Liver (tissue), 9 donors: ENCODE data around the gene SARM1. TPM values are rescaled to one million over a fixed set of nuclear protein-coding genes. Genes with fewer than 3 reads are reported as not detected.

Experiments used
- DNase-seq: peaks from one replicate; pipeline ENCODE4 v3.0.0-alpha.2; 2017; ENCODE audit warnings: low spot score
- H3K27ac ChIP-seq, 2 donors: one replicate each; pipeline ENCODE4 v1.7.0; 2013; ENCODE audit warnings: inconsistent platforms in 2 of 2, low read length in 2 of 2, control low read depth in 1 of 2, low read depth in 1 of 2, mild to moderate bottlenecking in 1 of 2
- H3K27me3 ChIP-seq, 4 donors: one replicate each; pipeline versions ENCODE4 v1.6.1 to v1.7.0; 2013; ENCODE audit warnings: low read length in 3 of 4, inconsistent platforms in 1 of 4, mild to moderate bottlenecking in 1 of 4, moderate library complexity in 1 of 4; ENCODE audit not compliant: control insufficient read depth in 4 of 4, insufficient read depth in 4 of 4
- H3K36me3 ChIP-seq, 4 donors: one replicate each; pipeline versions ENCODE4 v1.6.1 to v1.7.0; 2013; ENCODE audit warnings: low read length in 3 of 4, mild to moderate bottlenecking in 3 of 4, low read depth in 1 of 4, moderate library complexity in 1 of 4; ENCODE audit not compliant: control insufficient read depth in 4 of 4, insufficient read depth in 3 of 4
- H3K4me1 ChIP-seq, 4 donors: one replicate each; pipeline versions ENCODE4 v1.6.1 to v1.7.0; 2013; ENCODE audit warnings: low read length in 3 of 4, mild to moderate bottlenecking in 3 of 4, moderate library complexity in 1 of 4; ENCODE audit not compliant: control insufficient read depth in 4 of 4, insufficient read depth in 4 of 4
- H3K4me3 ChIP-seq, 3 donors: one replicate each; pipeline versions ENCODE4 v1.6.1 to v1.7.0; 2013; ENCODE audit warnings: low read length in 3 of 3, control low read depth in 1 of 3, low read depth in 1 of 3, mild to moderate bottlenecking in 1 of 3
- H3K9ac ChIP-seq, 2 donors: one replicate each; pipeline ENCODE4 v1.7.0; 2013; ENCODE audit warnings: low read length in 2 of 2, mild to moderate bottlenecking in 2 of 2, moderate library complexity in 2 of 2, control low read depth in 1 of 2, low read depth in 1 of 2
- H3K9me3 ChIP-seq, 4 donors: one replicate each; pipeline versions ENCODE4 v1.6.1 to v1.7.0; 2013; ENCODE audit warnings: low read length in 3 of 4; ENCODE audit not compliant: control insufficient read depth in 4 of 4
- EGR1 ChIP-seq, 2 donors: IDR thresholded peaks; 2 replicates each; pipeline ENCODE4 v1.6.1; 2016 to 2018; ENCODE audit warnings: antibody characterized with exemption in 2 of 2, low read depth in 2 of 2
- FOXA1 ChIP-seq: IDR thresholded peaks from 2 replicates; pipeline ENCODE4 v1.6.1; 2016; ENCODE audit warnings: antibody characterized with exemption
- FOXA2 ChIP-seq: IDR thresholded peaks from 2 replicates; pipeline ENCODE4 v1.6.1; 2016; ENCODE audit warnings: antibody characterized with exemption
- HNF4A ChIP-seq, 2 donors: conservative IDR thresholded peaks; 2 replicates each; pipeline ENCODE4 v1.6.1; 2016; ENCODE audit warnings: antibody characterized with exemption in 2 of 2, mild to moderate bottlenecking in 2 of 2
- JUND ChIP-seq, 2 donors: IDR thresholded peaks; 2 replicates each; pipeline ENCODE4 v1.6.1; 2016; ENCODE audit warnings: antibody characterized with exemption in 2 of 2
- NR2F2 ChIP-seq: IDR thresholded peaks from 2 replicates; pipeline ENCODE4 v1.6.1; 2016; ENCODE audit warnings: antibody characterized with exemption
- RAD21 ChIP-seq, 2 donors: IDR thresholded peaks; 2 replicates each; pipeline ENCODE4 v1.6.1; 2016; ENCODE audit warnings: antibody characterized with exemption in 2 of 2, mild to moderate bottlenecking in 2 of 2
- RXRA ChIP-seq, 2 donors: IDR thresholded peaks; 2 replicates each; pipeline ENCODE4 v1.6.1; 2017 to 2018; ENCODE audit warnings: antibody characterized with exemption in 2 of 2, mild to moderate bottlenecking in 1 of 2
- SP1 ChIP-seq: IDR thresholded peaks from 2 replicates; pipeline ENCODE4 v1.6.1; 2018; ENCODE audit warnings: antibody characterized with exemption, mild to moderate bottlenecking
- TAF1 ChIP-seq: conservative IDR thresholded peaks from 2 replicates; pipeline ENCODE4 v1.6.1; 2016; ENCODE audit warnings: antibody characterized with exemption, mild to moderate bottlenecking
- YY1 ChIP-seq: IDR thresholded peaks from 2 replicates; pipeline ENCODE4 v1.6.1; 2016; ENCODE audit warnings: antibody characterized with exemption, mild to moderate bottlenecking
- WGBS: extraction: QIAGEN DNeasy Blood & Tissue Kit; methylation state at CpG from one replicate; pipeline ENCODE4 v1.1.7; 2013; 5-methylcytosine and 5-hydroxymethylcytosine counted together
- polyA plus RNA-seq, 2 donors: library from polyadenylated mRNA; stranded (reverse) in 1 of 2; unstranded in 1 of 2; fragments of 200-250 nt in 1 of 2; fragments of >200 nt in 1 of 2; fragmentation: Nextera tagmentation in 1 of 2; extraction: Ambion mirVana in 1 of 2; gene quantifications; one replicate each; pipeline versions ENCODE4 v1.2.1 to v1.2.3, GENCODE V29; 2013 to 2015
- total RNA-seq, 2 donors: library from RNA; depleted of rRNA; stranded (reverse); fragments of >200 nt; gene quantifications; one replicate each; pipeline ENCODE4 v1.2.3, GENCODE V29; 2014
- TF ChIP-seq, protein P1 (sequence below): IDR thresholded peaks from 2 replicates; pipeline ENCODE4 v1.6.1; 2016; ENCODE audit warnings: antibody characterized with exemption
- TF ChIP-seq, protein P2 (sequence below): IDR thresholded peaks from 2 replicates; pipeline ENCODE4 v1.6.1; 2016; ENCODE audit warnings: antibody characterized with exemption
- TF ChIP-seq, protein P3 (sequence below): fragments of 150-350 bp; IDR thresholded peaks from 2 replicates; pipeline ENCODE4 v1.5.1; 2017; ENCODE audit warnings: improper control_type of control experiment, low read depth, low read length; ENCODE audit not compliant: missing input control
- TF ChIP-seq, protein P4 (sequence below): IDR thresholded peaks from 2 replicates; pipeline ENCODE4 v1.6.1; 2016; ENCODE audit warnings: antibody characterized with exemption
- TF ChIP-seq, protein P5 (sequence below): IDR thresholded peaks from 2 replicates; pipeline ENCODE4 v1.6.1; 2016; ENCODE audit warnings: antibody characterized with exemption, mild to moderate bottlenecking
- donor health status: healthy.
- donor health status: healthy.
- donor health status: healthy.
- donor health status: healthy.
- donor health status: healthy.

SARM1 gene
- total and polyA plus RNA-seq, 4 donors = 2.4 to 5.4 (median 5.1) TPM

DNA sequence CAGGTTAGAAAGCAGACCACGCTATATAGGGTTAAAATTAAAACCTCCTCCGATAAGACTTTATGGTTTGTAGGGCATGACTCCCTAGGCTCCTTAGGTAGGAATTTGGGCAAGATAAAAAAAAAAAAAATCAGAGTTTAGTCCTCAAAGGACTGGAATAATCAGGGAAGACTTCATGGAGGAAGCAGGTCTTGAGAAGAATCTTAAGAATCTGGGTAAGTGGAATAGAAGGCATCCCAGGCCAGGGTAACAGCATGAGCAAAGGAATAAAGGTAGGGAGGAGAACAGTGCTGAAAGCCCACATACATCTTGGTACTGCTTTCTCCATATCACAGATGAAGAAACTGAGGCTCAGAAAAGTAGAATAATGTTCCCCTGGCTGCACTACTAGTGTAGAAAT is 19.1 kb downstream of the SARM1 start:
- TF ChIP-seq EGR1 (IDR thresholded peaks at IDR 0.05; ENCODE audit: low read depth in 2 of 2) (no peak), SP1 (no peak), HNF4A (conservative IDR thresholded peaks at IDR 0.05) (no peak), RXRA (IDR thresholded peaks at IDR 0.05) (no peak), FOXA2 (no peak), NR2F2 (no peak), RAD21 (IDR thresholded peaks at IDR 0.05) (no peak), FOXA1 (no peak)
- TF ChIP-seq, protein P1, sequence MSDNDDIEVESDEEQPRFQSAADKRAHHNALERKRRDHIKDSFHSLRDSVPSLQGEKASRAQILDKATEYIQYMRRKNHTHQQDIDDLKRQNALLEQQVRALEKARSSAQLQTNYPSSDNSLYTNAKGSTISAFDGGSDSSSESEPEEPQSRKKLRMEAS = no peak
- TF ChIP-seq, protein P2, sequence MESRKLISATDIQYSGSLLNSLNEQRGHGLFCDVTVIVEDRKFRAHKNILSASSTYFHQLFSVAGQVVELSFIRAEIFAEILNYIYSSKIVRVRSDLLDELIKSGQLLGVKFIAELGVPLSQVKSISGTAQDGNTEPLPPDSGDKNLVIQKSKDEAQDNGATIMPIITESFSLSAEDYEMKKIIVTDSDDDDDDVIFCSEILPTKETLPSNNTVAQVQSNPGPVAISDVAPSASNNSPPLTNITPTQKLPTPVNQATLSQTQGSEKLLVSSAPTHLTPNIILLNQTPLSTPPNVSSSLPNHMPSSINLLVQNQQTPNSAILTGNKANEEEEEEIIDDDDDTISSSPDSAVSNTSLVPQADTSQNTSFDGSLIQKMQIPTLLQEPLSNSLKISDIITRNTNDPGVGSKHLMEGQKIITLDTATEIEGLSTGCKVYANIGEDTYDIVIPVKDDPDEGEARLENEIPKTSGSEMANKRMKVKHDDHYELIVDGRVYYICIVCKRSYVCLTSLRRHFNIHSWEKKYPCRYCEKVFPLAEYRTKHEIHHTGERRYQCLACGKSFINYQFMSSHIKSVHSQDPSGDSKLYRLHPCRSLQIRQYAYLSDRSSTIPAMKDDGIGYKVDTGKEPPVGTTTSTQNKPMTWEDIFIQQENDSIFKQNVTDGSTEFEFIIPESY = no peak
- TF ChIP-seq, protein P3, sequence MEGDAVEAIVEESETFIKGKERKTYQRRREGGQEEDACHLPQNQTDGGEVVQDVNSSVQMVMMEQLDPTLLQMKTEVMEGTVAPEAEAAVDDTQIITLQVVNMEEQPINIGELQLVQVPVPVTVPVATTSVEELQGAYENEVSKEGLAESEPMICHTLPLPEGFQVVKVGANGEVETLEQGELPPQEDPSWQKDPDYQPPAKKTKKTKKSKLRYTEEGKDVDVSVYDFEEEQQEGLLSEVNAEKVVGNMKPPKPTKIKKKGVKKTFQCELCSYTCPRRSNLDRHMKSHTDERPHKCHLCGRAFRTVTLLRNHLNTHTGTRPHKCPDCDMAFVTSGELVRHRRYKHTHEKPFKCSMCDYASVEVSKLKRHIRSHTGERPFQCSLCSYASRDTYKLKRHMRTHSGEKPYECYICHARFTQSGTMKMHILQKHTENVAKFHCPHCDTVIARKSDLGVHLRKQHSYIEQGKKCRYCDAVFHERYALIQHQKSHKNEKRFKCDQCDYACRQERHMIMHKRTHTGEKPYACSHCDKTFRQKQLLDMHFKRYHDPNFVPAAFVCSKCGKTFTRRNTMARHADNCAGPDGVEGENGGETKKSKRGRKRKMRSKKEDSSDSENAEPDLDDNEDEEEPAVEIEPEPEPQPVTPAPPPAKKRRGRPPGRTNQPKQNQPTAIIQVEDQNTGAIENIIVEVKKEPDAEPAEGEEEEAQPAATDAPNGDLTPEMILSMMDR = no peak
- TF ChIP-seq, protein P4, sequence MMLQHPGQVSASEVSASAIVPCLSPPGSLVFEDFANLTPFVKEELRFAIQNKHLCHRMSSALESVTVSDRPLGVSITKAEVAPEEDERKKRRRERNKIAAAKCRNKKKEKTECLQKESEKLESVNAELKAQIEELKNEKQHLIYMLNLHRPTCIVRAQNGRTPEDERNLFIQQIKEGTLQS = no peak
- TF ChIP-seq, protein P5, sequence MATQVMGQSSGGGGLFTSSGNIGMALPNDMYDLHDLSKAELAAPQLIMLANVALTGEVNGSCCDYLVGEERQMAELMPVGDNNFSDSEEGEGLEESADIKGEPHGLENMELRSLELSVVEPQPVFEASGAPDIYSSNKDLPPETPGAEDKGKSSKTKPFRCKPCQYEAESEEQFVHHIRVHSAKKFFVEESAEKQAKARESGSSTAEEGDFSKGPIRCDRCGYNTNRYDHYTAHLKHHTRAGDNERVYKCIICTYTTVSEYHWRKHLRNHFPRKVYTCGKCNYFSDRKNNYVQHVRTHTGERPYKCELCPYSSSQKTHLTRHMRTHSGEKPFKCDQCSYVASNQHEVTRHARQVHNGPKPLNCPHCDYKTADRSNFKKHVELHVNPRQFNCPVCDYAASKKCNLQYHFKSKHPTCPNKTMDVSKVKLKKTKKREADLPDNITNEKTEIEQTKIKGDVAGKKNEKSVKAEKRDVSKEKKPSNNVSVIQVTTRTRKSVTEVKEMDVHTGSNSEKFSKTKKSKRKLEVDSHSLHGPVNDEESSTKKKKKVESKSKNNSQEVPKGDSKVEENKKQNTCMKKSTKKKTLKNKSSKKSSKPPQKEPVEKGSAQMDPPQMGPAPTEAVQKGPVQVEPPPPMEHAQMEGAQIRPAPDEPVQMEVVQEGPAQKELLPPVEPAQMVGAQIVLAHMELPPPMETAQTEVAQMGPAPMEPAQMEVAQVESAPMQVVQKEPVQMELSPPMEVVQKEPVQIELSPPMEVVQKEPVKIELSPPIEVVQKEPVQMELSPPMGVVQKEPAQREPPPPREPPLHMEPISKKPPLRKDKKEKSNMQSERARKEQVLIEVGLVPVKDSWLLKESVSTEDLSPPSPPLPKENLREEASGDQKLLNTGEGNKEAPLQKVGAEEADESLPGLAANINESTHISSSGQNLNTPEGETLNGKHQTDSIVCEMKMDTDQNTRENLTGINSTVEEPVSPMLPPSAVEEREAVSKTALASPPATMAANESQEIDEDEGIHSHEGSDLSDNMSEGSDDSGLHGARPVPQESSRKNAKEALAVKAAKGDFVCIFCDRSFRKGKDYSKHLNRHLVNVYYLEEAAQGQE = no peak
- Histone ChIP-seq H3K27ac (no peak overlapping the region), H3K9ac (no peak overlapping the region), H3K27me3 (no peaks in the 10 kb centered on the region), H3K4me3 (no peak overlapping the region), H3K4me1 (no peaks in the 10 kb centered on the region), H3K36me3 (peaks cover 2 to 19% (median 5%) of the 10 kb centered on the region in 4 donors), H3K9me3 (no peaks in the 10 kb centered on the region)
- WGBS = 98% methylated on average over 2 of the region's 2 CpGs
- no peak for DNase-seq

DNA sequence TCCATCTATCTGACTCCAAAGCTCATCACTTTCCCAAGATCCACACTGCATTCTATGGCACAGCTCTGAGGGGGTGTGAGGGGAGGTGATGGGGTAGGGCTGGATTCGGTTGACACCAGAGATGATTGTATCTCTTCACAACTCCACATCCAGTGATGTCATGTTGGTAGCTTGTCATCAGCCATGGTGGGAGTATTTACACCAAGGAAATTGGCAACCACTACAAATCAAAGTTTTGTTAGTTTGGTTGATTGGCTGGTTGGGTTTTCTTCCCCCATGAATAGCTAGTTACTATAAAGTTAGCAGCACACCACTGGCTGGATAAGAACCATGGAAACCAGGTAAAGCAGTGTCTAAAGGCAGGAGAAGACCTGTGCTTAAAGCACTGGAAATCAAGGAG is 19.5 kb downstream of the SARM1 start:
- Histone ChIP-seq H3K9ac (no peak overlapping the region), H3K9me3 (no peaks in the 10 kb centered on the region), H3K4me1 (no peaks in the 10 kb centered on the region), H3K27me3 (no peaks in the 10 kb centered on the region), H3K27ac (no peak overlapping the region), H3K4me3 (no peak overlapping the region), H3K36me3 (peaks cover 2 to 19% (median 7%) of the 10 kb centered on the region in 4 donors)
- 99% methylated on average over 1 of the region's 1 CpG for WGBS
- DNase-seq = no peak
- TF ChIP-seq EGR1 (IDR thresholded peaks at IDR 0.05; ENCODE audit: low read depth in 2 of 2) (no peak), YY1 (no peak), TAF1 (no peak), FOXA1 (no peak), RXRA (IDR thresholded peaks at IDR 0.05) (no peak), JUND (IDR thresholded peaks at IDR 0.05) (no peak), RAD21 (IDR thresholded peaks at IDR 0.05) (no peak), SP1 (no peak)
- TF ChIP-seq, protein P5 = no peak
- TF ChIP-seq, protein P4 = no peak
- TF ChIP-seq, protein P1 = no peak
- TF ChIP-seq, protein P2 = no peak
